OCI-M1 (cell line): ENCODE data around the gene UBXN1.

Experiments
- DNase-seq: peaks from one replicate; lab custom pipeline; 2025; lab: John Stamatoyannopoulos, UW

The UBXN1 gene

DNA sequence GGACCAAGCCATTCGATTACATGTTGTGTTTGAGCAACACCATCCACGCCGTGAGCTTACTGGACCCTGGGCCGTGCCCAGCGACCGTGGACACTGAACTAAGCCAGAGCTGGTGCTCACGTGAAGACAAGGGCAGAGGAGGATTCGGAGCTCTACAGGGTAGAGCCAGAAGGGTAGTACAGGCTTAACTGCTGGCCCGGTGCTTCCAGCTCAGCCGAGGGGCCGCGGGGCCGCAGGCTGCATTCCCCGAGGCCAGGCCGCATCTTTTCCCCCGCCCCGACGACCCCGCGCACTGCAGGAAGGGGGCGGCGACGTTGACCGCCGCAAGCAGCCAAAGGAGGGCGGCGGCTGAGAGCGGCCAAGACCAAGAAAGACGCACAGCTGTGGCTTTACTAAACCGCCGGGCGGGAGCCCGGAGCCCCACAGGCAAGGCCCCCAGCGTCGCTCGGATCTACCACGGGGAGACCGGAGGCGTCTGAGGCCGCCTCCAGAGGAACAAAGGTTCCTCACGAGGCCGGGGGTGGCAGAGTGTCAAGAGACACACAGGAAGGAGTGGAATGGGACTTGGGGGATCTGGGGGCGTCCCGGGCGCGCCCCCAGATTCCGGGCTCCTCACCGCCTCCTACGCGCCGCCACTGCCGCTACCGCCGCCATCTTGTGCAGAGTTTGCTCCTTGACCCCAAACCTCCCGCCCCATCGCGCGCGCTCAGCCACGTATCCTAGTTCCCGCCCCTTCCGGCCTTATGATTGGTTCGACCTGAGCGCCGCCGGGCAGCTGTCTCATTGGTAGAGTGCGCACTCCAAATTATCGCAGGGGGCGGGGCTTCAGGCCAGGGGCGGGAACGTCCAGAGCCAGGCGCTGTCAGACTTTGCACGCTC lies 32.7 kb downstream of the UBXN1 start, which contains the start of gene GANAB:
Gene GANAB (minus strand): TSS at position 668 of the 879 bp plus-strand sequence. CDS start 14 bp downstream, at position 654.
- DNase-seq: peak; percentile 99

DNA sequence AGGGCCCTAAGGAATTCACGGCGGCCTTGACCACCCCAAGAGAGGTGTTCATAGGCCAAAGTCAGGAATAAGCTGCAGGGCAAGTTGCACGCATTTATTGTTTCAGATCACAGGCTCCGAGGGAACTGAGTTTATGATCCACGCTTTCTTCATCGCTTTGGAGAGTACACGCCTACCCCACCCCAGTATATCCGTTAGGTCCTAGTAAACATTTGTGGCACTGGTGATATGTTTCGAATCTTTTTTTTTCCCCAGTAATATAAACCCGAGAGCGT lies 33.3 kb downstream of the UBXN1 start:
- no peak for DNase-seq

DNA sequence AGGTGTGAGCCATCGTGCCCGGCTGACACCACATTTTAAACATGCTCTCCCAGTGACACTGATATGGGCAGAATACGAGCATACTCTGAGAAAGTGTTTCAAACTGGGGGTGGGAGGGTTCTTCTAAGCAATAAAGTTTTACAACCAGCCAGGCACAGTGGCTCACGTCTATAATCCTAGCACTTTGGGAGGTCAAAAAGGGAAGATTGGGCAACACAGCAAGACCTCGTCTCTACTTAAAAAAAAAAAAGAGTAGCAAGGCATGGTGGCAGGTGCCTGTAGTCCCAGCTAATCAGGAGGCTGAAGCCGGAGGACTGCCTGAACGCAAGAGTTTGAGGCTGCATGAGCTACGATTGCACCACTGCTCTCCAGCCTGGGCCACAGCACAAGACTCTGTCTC lies 34.7 kb downstream of the UBXN1 start:
- DNase-seq: no peak

GRCh38 chr11:62632492-62632891 lies 46.4 kb downstream of the UBXN1 start:
- no peak for DNase-seq

GRCh38 chr11:62627713-62628112 lies 51.2 kb downstream of the UBXN1 start:
- no peak for DNase-seq
